Measurements from ENCODE around the gene MDN1.
"Not testable (repeated sequence)": the region's sequence is repeated elsewhere in the genome, so short reads cannot be mapped to it uniquely, and the experiment has no call there.

MDN1 gene
- 356 to 419 (median 384) reads per million in 4 experiments for total RNA-seq

GRCh38 chr6:89819336-89820130 lies at the start of gene MDN1:
MDN1 (minus strand) TSS chr6:89819794; CDS start chr6:89819607, 187 bp downstream.
- peak; percentile 80 for DNase-seq

GRCh38 chr6:89866024-89866678 lies 46.6 kb upstream of the MDN1 start:
- DNase-seq, result no peak

- DNase-seq, result no peak
These were observed 43.1 kb upstream of the MDN1 start for GRCh38 chr6:89862698-89863097.

DNA sequence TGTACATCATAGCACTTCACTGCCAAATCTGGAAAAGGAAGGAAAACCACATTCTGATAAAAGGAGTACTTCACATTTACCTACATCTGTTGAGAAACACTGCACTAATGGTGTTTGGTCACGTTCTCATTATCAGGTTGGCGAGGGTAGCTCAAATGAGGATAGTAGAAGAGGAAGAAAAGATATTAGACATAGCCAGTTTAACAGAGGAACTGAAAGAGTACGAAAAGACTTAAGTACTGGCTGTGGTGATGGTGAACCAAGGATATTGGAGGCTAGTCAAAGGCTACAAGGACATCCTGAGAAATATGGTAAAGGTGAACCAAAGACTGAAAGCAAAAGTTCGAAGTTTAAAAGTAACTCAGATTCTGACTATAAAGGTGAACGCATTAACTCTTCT lies 42.7 kb upstream of the MDN1 start:
- DNase-seq, result no peak

- DNase-seq, result no peak
These were observed 40.1 kb upstream of the MDN1 start for GRCh38 chr6:89859744-89860143.

DNA sequence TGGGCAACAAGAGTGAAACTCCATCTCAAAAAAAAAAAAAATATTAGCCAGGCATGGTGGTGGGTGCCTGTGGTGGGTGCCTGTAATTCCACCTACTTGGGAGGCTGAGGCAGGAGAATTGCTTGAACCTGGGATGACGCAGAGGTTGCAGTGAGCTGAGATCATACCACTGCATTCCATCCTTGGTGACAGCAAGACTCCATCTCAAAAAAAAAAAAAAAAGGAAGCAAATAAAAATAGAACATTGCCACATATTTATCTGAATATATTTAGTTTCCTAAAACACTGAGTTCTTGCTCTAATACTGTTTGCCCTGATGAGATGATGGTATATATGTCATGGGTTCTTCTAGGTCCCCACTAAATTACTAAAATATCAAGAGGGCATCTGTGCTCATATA lies 38.4 kb upstream of the MDN1 start:
- DNase-seq, result no peak

GRCh38 chr6:89853068-89853467 lies 33.5 kb upstream of the MDN1 start:
- DNase-seq, result no peak

DNA sequence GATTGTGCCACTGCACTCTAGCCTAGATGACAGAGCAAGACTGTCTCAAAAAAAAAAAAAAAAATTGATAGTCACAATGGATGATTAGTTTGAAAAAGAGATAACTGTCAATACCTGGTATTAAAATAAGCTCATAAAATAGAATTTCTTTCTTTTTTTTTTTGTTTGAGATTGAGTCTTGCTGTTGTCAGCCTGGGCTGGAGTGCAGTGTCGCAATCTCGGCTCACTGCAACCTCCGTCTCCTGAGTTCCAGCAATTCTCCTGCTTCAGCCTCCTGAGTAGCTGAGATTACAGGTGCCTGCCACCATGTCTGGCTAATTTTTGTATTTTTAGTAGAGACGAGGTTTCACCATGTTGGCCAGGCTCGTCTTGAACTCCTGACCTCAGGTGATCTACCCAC lies 27.9 kb upstream of the MDN1 start:
- not testable (repeated sequence) for DNase-seq

DNA sequence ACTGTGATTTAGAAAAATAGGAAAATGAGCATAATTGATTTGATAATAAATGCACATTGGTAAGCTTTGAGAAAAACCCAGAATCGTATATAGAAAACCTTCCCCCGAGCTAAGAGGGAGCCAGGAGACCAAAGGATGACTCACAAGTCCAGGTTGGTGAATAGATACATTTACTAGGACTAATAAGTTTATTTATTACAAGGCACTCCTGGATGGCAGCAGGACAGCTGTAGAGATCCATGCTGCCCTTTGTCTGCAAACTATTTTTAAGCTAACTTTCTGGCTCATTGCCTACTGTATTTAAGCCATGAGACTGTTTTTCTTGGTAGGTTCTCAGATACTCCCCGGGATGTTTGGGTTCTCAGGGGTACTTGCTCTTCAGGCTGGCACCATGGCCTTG lies 23.5 kb upstream of the MDN1 start:
- DNase-seq, result no peak

- no peak for DNase-seq
These were observed 22.6 kb upstream of the MDN1 start for GRCh38 chr6:89842228-89842627.

DNA sequence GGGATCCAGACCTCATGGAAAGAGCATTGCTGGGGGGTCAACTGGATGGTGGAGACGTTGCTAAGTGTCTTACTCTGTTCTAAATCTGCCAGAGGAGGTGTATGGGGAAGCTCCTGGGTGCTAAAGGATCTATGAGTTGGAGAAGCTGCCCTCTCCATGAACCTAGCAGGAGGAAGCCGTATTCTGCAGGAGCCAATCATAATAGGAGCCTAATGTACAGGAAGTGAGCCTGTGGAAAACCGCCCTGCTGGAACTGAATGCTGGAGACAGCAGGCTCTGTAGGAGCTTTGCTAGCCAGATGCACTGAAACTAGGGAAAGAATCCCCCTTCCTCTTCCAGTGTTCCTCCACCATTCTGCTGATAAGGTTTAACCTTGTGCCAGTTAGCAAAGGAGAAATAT lies 20.9 kb upstream of the MDN1 start:
- no peak for DNase-seq

- DNase-seq, result no peak
These were observed 17.1 kb upstream of the MDN1 start for GRCh38 chr6:89836639-89837222.

- DNase-seq, result no peak
These were observed 15.5 kb upstream of the MDN1 start for GRCh38 chr6:89834884-89835792.

GRCh38 chr6:89830170-89830809 lies 10.7 kb upstream of the MDN1 start:
- DNase-seq, result no peak

GRCh38 chr6:89829472-89830169 lies 10.0 kb upstream of the MDN1 start, which contains the start of gene CASP8AP2:
CASP8AP2 (plus strand) TSS chr6:89829880.
- DNase-seq, result peak; percentile 90

DNA sequence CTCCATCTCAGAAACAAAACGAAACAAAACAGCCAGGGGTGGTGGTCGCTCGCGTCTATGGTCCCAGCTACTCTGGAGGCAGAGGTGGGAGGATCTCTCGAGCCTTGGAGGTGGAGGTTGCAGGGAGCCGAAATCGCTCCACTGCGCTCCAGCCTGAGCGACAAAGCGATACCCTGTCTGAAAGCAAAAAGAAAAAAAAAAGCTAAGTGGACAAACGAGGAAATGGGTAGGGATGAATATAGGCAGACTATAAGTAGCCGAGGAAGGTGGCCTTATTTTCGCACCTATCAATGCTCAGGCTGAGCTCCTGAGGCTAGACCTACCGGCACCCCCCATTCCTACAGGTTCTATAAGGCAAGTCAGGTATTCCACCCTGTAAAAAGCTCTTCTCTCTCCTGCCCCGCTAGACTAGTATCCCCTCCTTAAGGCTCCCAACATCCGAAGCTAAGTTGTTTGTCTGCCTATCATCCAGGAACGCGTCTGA lies 9.4 kb upstream of the MDN1 start:
- no peak for DNase-seq

- DNase-seq, result not testable (repeated sequence)
These were observed 8.9 kb upstream of the MDN1 start for GRCh38 chr6:89828475-89828987.

DNA sequence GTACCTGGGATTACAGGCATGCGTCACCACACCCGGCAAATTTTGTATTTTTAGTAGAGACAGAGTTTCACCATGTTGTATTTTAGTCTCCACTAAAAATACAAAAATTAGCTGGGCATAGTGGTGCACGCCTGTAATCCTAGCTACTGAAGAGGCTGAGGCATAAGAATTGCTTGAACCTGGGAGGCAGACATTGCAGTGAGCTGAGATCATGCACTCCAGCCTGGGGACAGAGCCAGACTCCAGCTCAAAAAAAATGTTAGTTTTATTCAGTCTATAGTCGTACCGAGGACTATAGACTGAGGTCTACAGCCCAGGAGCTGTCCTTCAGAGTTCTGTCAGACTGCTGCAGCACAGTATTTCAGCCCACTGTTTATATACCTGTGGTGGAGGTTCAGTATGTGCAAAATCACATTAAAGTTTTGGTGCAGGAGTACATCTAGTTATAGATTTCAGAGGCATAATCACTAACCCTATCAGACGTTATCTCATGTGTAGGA lies 6.5 kb upstream of the MDN1 start:
- DNase-seq, result no peak

GRCh38 chr6:89818977-89819335 lies 638 bp downstream of the MDN1 start:
- DNase-seq, result no peak

DNA sequence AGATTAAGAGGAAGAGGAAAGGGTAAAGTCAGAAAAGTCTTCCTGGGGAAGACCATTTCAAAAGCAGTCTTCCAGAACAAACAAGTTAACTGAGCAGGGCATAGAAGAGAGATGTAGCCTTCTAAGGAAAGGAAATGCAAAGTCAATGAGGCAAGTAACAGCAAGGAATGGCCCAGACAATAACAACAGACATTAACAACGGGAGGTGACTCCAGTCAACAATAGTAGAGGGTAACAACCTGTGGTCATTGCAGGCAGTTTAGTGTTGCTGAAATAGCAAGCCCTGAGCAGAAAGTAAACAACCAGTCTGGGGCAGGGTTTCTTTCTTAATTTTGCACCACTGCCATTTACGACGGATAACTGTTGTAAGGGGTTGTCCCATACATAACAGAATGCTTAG lies 2.1 kb downstream of the MDN1 start:
- DNase-seq, result no peak

DNA sequence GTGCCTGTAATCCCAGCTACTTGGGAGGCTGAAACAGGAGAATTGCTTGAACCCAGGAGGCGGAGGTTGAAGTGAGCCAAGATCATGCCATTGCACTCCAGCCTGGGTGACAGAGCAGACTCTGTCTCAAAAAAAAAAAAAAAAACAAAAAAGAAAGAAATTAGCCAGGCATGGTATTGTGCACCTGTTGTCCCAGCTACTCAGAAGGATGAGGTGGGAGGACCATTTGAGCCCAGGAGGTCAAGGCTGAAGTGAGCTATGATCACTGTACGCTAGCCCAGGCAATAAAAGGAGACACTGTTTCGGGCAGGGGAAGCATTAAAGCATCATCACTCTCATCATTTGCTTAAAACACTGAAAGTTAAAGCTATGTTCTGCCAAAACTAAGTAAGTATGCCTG lies 6.2 kb downstream of the MDN1 start:
- not testable (repeated sequence) for DNase-seq
